Activated CD4-positive, alpha-beta T cell treated with anti-CD3 and anti-CD28 coated beads, Interleukin-2, amount 50 U/mL, for 24 hours (primary cell): ENCODE results near the gene PABPC1L.

Experiments used
- DNase-seq, 2 donors: peaks; one replicate each; pipeline ENCODE4 v3.0.0-alpha.2; 2020; ENCODE audit warnings: low read depth in 1 of 2, low spot score in 1 of 2

Gene PABPC1L

DNA sequence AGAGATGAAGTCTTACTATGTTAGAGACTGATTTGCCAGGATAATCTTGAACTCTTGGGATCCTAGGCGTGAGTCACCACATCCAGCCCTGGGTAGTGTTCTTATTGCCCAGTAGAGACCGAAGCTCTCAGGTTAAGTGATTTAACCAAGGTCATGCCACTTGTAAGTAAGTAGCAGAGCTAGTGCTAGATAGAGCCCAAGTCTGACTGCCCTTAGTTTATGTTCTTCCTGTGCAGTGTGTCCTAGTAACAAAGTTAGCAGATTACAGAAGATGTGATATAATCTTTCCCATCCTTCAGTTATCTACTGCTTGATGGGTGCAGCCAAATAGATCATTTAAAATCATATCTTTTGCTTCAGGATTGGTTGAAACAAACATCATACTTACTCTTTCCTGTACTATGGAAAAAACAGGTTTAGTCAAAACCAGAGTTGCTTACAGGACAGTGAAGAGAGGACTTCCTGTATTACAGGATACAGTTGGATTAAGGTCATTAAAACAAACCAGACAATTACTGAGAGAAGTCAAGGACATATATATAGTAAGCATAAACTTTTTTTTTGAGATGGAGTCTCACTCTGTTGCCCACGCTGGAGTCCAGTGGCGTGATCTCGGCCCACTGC is 9.5 kb upstream of the PABPC1L start:
- no peak for DNase-seq

DNA sequence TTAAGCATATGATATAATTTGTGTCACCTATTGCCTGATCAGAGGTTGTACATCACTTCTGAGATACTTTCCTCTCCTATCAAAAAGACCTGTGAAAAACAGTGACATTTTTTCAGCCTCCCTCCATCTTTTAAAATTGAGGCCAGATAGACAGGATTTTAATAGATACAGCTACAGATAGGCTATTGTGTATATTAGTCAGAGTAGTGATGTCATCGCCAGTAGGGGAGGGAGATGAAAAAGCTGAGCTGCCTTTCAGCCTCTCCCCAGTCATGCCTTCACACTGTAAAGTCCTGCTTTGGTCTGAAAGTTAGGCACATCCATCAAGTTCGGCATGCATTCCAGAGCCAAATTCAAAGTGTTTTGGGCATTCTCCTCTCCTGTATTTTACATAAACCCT is 7.9 kb upstream of the PABPC1L start:
- no peak for DNase-seq

DNA sequence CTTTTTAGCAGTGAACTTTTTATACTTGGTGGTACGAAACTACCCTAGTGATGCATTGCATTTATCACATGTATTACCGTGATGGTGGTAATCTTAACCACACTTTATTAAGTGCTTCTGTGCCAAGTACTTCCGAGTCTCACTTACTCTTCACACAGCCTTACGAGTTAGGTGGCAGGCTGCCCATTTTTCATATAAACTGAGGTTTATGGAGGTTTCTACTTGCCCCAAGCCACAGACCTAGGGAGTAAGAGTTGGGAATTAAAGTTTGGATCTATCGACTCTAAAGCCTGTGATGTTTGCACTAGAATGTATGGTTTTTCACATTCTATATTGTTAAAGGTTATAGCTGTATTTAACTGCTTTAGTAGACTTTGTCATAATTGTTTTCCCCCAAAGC is 5.5 kb upstream of the PABPC1L start:
- DNase-seq = no peak

DNA sequence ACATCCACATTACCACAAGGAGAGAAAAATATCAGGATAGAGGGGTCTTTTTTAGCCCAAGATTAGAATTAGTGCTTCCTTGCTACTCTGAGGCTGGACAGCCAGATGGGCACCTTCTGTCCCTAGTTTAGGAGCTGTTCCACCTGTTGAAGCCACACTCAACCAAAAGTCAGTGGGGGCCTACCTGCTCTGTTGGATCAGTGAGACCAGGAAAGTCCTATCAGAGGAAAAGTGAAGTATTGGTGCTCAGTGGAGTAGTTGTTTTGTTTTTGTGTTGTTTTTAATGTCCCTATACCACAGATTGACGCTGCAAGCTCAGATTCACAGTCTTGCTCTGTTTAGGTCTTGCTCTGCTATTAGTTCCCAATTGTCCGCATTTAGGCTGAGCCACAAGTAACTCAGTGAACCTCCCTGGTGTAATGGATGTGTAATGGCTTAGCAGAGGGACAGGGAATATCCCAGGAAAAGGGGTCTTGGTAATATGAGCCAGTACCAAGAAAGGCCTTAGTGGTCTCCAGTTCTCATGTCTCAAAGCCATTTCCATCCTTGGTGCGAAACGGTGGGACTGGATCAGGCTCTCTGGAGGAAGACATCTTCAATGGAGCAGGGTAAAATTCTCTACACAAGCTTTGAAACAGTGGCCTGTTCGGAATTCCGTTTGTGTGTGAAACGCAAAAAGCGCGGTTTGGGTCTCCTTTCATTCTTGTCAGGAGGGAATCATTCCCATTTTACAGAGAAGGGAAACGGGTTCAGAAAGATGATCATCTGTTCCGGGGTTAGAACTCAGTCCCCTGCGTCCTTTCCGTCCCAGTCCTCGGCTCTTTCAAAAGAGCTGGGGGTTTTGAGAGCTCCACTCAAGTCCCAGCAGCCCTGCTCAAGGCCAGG is 631 bp upstream of the PABPC1L start:
- DNase-seq = no peak

DNA sequence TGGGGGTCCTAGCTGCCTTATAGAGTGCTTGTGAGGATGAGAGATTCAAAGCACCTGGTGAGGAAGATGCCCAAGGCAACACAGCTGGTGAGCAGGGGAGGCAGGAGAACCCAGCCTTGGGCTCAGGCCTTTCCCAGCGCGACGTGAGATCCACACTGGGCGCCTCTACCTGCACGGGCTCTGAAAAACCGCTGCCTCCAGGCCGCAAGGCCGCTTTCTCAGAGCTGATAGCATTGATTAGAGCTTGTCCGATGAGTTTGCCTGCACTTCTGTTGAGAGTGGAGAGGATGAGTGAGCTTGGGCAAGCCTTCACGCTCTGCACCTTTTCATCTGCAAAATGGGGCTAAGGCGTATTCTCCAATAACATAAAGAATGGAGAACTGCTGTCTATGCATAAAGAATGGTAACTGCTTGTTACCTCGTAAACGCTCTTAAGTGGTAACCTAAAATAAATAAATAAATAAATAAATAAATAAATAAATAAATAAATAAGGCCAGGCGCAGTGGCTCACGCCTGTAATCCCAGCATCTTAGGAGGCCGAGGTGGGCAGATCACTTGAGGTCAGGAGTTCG is 916 bp downstream of the PABPC1L start:
- DNase-seq = no peak

DNA sequence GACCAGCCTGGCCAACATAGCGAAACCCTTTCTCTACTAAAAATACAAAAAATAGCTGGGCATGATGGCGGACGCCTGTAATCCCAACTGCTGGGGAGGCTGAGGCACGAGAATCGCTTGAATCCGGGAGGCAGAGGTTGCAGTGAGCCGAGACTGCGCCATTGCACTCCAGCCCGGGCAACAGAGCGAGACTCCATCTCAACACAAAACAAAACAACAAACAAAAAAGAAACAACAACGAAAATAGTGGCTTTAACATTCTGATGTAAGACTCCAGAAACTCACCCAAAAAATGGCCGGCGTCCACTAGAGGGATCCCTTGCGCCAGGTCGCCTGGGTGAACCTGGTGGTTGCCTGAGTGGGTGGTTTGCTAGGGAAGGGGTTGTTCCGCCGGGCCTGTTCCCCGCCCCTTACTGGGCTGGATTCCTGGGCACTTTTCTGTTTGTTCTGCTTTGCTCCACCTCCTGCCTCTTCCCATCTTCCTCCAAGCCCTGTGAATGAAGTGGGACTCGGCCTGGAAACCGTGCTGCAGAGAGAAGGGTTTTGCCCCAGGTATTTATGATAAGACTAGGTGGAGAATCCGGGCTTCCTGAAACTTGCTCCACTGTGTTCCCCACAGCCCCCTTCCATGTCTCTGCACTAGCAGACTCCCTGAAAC is 1.5 kb downstream of the PABPC1L start:
- DNase-seq = no peak

DNA sequence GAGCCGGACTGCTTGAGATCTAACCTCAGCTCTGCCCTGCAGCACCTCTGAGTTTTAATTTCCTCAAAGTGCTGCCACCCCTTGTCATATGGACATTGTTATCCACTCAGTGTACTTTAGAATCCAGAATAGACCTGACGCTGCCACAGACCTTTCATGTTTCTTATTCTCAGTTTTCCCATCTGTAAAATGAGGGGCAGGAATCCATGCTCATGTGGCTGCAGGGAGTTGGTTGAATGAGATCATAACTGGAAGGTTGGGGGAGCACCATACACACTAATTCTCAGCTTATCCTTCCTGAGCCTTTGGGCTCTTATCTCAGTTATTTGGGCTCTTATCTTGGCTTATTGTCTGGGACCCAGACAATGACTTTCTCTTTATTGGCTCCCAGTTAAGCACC is 2.3 kb downstream of the PABPC1L start:
- no peak for DNase-seq

DNA sequence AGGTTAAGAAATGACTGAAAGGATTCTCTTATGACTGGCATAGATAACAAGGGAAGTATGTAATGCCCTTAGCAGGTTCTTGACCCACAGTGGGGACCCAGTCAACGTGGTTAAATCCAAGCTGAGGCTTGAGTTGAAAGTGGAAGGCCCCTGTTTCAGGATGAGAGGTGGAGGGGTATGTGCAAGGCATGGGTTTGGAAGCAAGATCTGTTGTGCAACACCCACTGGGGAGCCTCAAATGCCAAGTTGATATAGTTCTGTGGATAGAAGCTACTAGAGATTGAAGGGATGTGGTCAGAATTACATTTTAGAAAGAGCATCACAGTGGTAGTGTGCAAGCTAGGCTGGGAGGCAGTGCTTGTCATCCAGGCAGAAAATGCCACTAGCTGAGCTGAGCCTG is 5.1 kb downstream of the PABPC1L start:
- DNase-seq = no peak

DNA sequence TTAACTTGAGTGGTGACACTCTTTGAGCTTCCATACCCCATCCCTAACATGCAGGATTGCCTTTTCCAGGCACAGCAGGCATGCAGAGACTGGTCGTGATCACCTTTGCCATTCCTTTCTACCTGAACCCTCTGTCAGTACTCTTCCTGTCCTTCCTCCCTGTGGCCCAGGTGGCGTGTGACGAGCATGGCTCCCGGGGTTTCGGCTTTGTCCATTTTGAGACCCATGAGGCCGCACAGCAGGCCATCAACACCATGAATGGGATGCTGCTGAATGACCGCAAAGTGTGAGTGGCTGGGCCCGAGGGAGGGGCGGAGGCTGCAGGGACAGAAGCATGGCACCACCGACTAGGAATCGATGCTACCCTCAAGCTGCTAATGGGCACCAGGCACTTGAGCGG is 6.7 kb downstream of the PABPC1L start:
- no peak for DNase-seq

DNA sequence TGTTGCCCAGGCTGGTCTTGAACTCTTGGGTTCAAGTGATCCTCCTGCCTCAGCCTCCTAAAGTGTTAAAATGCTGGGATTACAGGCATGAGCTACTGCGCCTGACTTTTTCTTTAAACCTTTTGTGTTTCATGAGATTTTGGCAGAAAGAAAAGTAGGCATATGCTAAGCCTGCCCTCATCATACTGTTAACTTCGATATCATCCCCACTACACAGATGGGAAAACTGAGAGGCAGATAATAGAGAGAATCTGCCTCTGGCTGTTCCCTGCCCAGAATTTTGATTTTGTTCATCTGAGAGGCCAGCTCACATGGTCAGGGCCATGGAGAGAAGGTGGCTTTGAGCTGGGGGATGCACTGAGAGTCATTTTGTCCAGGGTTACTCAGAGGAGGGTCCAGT is 7.5 kb downstream of the PABPC1L start:
- DNase-seq = no peak

DNA sequence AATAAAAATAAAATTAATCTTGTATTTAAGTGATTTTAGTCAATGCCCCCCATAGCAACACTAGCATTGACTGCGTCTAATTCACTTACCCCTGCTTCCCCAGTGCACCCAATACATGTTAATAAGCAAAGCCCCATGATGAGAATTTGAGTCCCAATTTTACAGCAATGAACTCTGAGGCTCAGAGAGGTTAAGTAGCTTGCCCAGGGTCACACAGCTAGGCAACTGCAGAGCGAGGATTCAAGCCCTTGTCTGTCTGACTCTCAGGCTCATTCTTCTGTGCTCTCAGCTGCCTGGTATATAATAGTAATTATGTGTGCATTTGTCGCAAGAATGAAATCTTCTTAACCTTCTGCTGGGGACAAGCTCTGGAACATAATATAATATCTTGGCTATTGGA is 8.5 kb downstream of the PABPC1L start:
- DNase-seq = no peak

DNA sequence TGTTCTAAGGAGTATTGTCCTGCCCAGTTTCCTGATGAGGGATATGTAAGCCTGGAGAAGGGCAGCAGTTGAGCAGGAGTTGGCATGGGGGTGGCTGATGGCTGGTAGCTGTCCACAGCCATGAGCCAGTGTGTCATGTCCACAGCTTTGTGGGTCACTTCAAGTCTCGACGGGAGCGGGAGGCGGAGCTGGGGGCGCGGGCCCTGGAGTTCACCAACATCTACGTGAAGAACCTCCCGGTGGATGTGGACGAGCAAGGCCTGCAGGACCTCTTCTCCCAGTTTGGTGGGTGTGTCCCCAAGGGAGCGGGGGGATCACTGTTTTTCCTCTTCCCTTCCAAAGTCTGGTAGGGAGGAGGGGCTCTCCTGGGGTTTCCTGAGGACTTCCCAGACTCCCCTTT is 8.9 kb downstream of the PABPC1L start:
- DNase-seq = no peak

DNA sequence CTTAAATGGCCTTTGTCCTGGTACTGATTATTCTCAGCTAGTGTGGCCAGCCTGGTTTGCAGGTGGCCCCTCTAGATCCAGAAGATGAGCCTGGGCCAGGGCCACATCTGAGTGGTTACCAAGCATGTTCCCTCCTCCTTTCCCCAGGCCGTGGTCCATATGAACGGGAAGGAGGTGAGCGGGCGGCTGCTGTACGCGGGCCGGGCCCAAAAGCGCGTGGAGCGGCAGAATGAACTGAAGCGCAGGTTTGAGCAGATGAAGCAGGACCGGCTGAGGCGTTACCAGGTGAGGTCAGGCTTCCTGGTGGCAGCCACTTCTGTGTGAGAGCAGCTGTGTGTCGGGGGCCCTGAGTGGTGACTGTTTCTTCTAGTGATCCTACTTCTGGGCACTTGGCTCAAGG is 11.6 kb downstream of the PABPC1L start:
- DNase-seq = no peak

DNA sequence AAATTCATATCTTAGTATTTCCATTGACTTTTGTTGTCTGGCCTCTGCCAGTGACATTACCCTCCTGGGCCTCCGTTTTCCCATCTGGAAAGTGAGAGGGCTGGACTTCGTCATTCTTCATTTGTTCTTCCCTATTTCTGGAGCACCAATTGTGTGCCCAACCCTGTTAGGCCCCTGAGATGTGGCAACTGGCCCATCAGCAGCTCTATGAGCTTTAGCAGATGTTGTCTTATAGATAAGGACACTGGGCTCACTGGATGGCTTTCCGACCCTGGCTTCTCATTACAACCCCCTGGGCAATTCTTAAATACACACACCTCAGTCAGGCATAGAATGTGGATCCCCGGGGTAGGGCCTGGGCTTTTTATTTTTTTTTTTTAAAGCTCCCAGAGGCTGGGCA is 14.7 kb downstream of the PABPC1L start:
- DNase-seq = no peak

DNA sequence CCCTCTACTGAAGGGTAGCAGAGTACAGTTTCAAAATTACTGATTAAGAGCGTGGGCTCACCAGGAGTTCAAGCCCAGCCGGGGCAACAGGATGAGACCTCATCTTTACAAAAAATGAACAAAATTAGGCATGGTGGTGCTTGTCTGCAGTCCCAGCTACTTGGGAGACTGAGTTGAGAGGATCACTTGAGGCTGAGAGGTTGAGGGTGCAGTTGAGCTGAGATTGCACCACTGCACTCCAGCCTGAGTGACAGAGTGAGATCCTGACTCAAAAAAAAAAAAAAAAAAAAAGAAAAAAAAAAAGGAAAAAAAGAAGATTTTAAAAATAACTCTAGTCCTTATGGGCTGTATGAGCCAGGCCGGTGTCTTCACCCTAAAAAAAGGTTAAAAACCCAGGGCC is 18.7 kb downstream of the PABPC1L start:
- DNase-seq = no peak

DNA sequence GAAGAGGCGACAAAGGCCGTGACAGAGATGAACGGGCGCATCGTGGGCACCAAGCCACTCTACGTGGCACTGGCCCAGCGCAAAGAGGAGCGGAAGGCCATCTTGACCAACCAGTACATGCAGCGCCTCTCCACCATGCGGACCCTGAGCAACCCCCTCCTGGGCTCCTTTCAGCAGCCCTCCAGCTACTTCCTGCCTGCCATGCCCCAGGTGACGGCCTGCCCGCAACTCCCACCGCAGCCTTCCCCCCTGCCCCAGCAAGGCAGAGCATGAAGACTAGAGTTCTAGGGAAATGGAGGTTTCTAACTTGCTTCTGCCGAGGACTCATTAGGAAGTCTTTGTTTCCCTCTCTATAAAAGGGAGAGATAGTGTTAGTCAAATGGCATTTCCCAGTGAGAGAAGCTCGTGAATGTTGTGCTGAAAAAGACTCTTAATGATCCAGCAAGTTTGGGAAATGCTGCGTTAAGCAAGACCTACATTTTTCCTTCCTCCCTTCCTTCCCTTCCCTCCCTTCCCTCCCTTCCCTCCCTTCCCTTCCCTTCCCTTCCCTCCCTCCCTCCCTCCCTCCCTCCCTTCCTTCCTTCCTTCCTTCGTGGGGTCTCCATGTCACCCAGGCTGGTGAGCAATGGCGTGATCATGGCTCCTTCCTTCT is 20.8 kb downstream of the PABPC1L start:
- no peak for DNase-seq

DNA sequence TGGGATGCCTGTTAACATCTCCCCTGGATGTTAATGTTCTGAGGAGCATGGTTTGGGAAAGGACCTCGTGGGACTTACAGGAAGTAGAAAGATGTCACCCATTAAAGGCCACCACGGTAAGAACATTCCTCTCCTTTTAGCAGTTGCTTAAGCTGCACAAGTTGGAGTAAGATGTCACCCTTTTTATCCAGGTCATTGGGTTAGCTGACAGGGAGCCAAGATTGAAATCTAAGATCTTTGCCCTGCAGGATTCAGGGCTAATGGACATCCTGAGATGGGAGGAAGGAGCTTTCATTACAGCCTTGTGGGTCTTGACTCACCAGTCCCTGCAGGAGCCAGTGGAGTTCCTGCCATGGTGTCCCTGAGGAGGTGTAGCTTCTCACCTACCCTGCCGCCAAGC is 22.1 kb downstream of the PABPC1L start:
- DNase-seq = no peak

DNA sequence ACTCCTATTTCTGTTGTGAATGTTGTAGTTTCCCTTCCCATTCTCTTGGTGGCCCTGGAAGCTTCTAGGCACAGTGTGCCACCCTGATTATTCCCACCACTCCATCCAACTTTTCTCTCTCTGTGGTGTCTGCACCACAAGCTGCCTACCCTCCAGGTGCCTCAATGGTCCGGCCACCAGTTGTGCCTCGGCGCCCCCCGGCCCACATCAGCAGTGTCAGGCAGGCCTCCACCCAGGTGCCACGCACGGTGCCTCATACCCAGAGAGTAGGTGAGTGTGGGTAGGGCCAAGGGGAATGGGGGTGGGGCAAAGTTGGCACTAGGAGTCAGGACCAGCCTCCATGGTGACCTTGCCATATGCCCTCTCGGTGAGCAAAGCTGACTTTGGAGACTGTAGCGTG is 23.1 kb downstream of the PABPC1L start:
- DNase-seq = no peak

DNA sequence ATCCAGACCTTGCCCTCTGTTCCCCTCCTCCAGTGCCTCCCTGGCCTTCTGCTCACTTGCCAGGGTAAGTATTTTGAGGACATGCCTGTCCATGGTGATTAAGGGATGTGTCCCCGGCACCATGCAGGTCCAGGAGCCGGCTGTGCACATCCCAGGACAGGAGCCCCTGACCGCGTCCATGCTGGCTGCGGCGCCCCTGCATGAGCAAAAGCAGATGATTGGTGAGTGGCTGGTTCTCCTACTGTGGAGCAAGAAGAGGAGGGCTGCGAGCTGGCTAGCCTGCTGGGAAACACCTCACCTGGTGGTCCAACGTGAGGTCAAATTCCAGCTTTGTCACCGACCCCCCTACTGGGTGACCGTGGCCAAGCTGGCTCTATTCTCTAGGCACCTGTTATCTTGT is 26.6 kb downstream of the PABPC1L start:
- no peak for DNase-seq

DNA sequence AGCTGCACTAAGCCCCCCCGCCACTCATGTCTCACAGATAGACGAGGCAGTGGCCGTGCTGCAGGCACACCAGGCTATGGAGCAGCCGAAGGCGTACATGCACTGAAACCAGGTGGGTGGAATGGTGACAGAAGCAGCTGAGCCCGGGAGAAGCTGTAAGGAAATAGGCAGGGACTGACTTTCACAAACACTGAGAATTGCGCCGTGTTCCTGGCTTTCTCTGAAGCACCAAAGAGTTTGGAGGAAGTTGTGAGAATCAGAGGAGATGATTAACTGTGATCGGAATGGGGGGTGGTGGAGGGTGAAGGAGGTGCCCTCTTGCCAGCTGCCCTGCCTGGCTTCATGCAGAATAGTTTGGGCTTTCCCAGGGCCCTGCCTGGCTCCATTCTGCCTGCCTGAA is 28.8 kb downstream of the PABPC1L start:
- DNase-seq = no peak

DNA sequence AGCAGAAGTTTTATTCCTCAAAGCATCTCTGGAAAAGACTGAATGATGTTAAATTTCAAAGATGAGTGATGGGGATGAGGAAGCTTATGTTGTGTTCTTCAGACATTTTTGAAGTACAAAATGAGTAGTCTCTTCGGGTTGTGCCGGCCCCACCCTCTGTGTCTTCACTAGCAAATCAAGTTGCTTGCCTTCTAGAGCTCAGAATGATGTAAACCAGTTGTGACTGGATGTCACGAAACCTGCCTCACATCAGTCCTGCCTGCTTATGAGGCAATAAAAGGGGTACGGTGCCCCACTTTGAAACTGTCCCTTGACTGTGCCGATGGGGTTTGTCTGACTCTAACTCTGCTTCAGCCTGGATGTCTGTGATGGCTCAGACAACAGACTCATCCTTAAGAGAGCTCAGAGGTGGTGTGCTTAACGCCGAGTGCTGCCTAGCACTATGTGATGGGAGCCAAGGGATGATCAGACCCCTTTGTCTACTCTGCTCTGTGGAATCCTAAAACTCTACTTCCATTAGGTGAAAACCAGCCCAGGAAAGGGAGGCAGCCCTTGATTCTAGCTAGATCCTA is 31.3 kb downstream of the PABPC1L start:
- DNase-seq = no peak
